OCI-LY1 (cell line): ENCODE data around the gene ROBO1.

Experiments used
- H2AFZ ChIP-seq: fragments of 200-600 bp; sonication (generic), shearing (Covaris generic); 2 replicates; pipeline ENCODE4 v1.6.0; 2014; ENCODE audit warnings: antibody characterized with exemption, mild to moderate bottlenecking, low read length
- H3F3A ChIP-seq: fragments of 200-600 bp; sonication (generic), shearing (Covaris generic); 2 replicates; pipeline ENCODE4 v1.6.0; 2014; ENCODE audit warnings: mild to moderate bottlenecking, antibody characterized with exemption, low read length, moderate library complexity; ENCODE audit not compliant: insufficient read depth
- H3K27ac ChIP-seq: fragments of 200-600 bp; sonication (generic); 2 replicates; pipeline ENCODE4 v1.5.1; 2014; ENCODE audit warnings: low read length, mixed run types, mild to moderate bottlenecking, low read depth; ENCODE audit not compliant: poor library complexity, severe bottlenecking
- H3K27me3 ChIP-seq: fragments of 200-600 bp; sonication (generic); 2 replicates; pipeline ENCODE4 v1.6.0; 2014; ENCODE audit warnings: antibody characterized with exemption, mild to moderate bottlenecking, low read length, moderate library complexity; ENCODE audit not compliant: insufficient read depth
- H3K36me3 ChIP-seq: fragments of 200-600 bp; sonication (generic); 2 replicates; pipeline ENCODE4 v1.6.1; 2014; ENCODE audit warnings: mild to moderate bottlenecking, antibody characterized with exemption, low read length, moderate library complexity, mixed read lengths; ENCODE audit not compliant: insufficient read depth
- H3K4me1 ChIP-seq: fragments of 200-600 bp; sonication (generic); 2 replicates; pipeline ENCODE4 v1.5.1; 2014; ENCODE audit warnings: mild to moderate bottlenecking, low read length, moderate library complexity; ENCODE audit not compliant: insufficient read depth, severe bottlenecking
- H3K4me2 ChIP-seq: fragments of 200-600 bp; sonication (generic), shearing (Covaris generic); 2 replicates; pipeline ENCODE4 v1.6.1; 2014; ENCODE audit warnings: low read length
- H3K4me3 ChIP-seq: fragments of 200-600 bp; sonication (generic); 2 replicates; pipeline ENCODE4 v1.5.1; 2014; ENCODE audit warnings: low read length, low read depth, mild to moderate bottlenecking, mixed read lengths; ENCODE audit not compliant: poor library complexity, severe bottlenecking
- H3K79me2 ChIP-seq: fragments of 200-600 bp; shearing (Covaris generic); 2 replicates; pipeline ENCODE4 v1.6.1; 2016; ENCODE audit warnings: mixed run types, low read length, mixed read lengths; ENCODE audit not compliant: insufficient read depth
- H3K9ac ChIP-seq: fragments of 200-600 bp; sonication (generic), shearing (Covaris generic); 2 replicates; pipeline ENCODE4 v1.6.1; 2014; ENCODE audit warnings: mild to moderate bottlenecking, low read length, mixed read lengths
- H3K9me2 ChIP-seq: fragments of 200-600 bp; sonication (generic), shearing (Covaris generic); 2 replicates; pipeline ENCODE4 v1.6.1; 2014; ENCODE audit warnings: low read depth, mild to moderate bottlenecking, low read length, mixed read lengths
- H3K9me3 ChIP-seq: fragments of 200-600 bp; shearing (Covaris generic); 2 replicates; pipeline ENCODE4 v1.6.1; 2014; ENCODE audit warnings: low read length, mixed read lengths
- H4K20me1 ChIP-seq: fragments of 200-600 bp; sonication (generic), shearing (Covaris generic); 2 replicates; pipeline ENCODE4 v1.6.0; 2016; ENCODE audit warnings: mild to moderate bottlenecking, low read length; ENCODE audit not compliant: insufficient read depth
- EZH2 ChIP-seq: fragments of 200-600 bp; sonication (generic), shearing (Covaris generic); IDR thresholded peaks from 2 replicates; pipeline ENCODE4 v1.8.0; 2017; ENCODE audit warnings: borderline replicate concordance, mixed run types, mild to moderate bottlenecking, antibody characterized with exemption, low read length, moderate library complexity, mixed read lengths
- TF ChIP-seq, protein P1 (sequence below): fragments of 200-600 bp; sonication (generic), shearing (Covaris generic); IDR thresholded peaks from 2 replicates; pipeline ENCODE4 v1.5.1; 2017; ENCODE audit warnings: mild to moderate bottlenecking, antibody characterized with exemption, low read length, moderate library complexity, mixed read lengths

Gene ROBO1

DNA sequence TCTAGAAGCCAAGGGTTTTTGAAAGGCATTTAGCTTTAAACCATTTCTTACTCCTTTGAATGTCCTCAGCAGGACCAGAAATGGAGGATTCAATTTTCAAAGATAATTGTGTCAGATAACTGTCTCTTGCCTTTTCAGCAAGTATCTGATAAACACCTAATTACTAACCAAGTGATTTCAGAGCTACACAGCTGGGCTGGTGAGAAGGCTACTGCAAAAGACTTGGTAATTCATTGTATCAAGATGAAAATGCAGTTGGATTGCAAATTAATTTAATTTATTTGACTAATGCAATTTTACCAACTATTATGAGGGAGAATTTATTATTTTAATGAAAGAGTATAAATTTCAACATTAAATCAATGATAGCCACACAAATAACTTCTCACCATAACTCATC lies 165.4 kb downstream of the ROBO1 start:
- no peaks in the 10 kb centered on the region for H3K27me3 ChIP-seq
- no peaks in the 10 kb centered on the region for H3F3A ChIP-seq
- no peak overlapping the region for H3K27ac ChIP-seq
- H3K9ac ChIP-seq, result no peak overlapping the region
- no peaks in the 10 kb centered on the region for H3K79me2 ChIP-seq
- TF ChIP-seq EZH2, result no peak
- TF ChIP-seq, protein P1, sequence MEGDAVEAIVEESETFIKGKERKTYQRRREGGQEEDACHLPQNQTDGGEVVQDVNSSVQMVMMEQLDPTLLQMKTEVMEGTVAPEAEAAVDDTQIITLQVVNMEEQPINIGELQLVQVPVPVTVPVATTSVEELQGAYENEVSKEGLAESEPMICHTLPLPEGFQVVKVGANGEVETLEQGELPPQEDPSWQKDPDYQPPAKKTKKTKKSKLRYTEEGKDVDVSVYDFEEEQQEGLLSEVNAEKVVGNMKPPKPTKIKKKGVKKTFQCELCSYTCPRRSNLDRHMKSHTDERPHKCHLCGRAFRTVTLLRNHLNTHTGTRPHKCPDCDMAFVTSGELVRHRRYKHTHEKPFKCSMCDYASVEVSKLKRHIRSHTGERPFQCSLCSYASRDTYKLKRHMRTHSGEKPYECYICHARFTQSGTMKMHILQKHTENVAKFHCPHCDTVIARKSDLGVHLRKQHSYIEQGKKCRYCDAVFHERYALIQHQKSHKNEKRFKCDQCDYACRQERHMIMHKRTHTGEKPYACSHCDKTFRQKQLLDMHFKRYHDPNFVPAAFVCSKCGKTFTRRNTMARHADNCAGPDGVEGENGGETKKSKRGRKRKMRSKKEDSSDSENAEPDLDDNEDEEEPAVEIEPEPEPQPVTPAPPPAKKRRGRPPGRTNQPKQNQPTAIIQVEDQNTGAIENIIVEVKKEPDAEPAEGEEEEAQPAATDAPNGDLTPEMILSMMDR, result no peak
- no peak overlapping the region for H3K4me3 ChIP-seq
- no peak overlapping the region for H3K4me2 ChIP-seq
- H3K9me2 ChIP-seq, result no peaks in the 10 kb centered on the region
- no peaks in the 10 kb centered on the region for H4K20me1 ChIP-seq
- no peaks in the 10 kb centered on the region for H3K9me3 ChIP-seq
- H3K4me1 ChIP-seq, result no peaks in the 10 kb centered on the region
- no peak overlapping the region for H2AFZ ChIP-seq
- H3K36me3 ChIP-seq, result no peaks in the 10 kb centered on the region

DNA sequence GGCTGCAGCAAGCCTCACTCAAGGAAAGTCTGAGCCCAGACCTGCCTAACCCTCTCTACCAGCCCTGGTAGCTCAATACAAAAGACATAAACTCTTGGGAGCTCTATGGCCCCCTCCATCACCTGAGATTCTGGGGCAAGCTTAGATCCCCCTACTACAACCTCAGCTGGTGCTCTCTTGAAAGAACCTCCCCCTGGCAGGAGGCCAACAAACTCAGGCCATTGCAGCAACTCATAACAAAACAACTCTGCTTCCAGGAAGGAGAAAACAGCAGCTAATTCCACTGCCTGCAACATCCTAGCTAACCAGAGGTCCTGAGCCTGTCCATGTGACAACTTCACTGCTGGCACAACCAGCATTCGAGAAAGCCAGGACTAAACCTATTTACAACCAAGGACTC lies 169.2 kb downstream of the ROBO1 start:
- Histone ChIP-seq H3K4me3 (no peak overlapping the region), H2AFZ (no peak overlapping the region), H3K9me2 (no peaks in the 10 kb centered on the region), H3K27ac (no peak overlapping the region), H3K9me3 (no peaks in the 10 kb centered on the region), H3F3A (no peaks in the 10 kb centered on the region), H3K4me2 (no peak overlapping the region), H3K36me3 (no peaks in the 10 kb centered on the region), H3K79me2 (no peaks in the 10 kb centered on the region), H3K9ac (no peak overlapping the region), H4K20me1 (no peaks in the 10 kb centered on the region), H3K4me1 (no peaks in the 10 kb centered on the region), H3K27me3 (no peaks in the 10 kb centered on the region)
- TF ChIP-seq EZH2, result no peak
- TF ChIP-seq, protein P1, result no peak

DNA sequence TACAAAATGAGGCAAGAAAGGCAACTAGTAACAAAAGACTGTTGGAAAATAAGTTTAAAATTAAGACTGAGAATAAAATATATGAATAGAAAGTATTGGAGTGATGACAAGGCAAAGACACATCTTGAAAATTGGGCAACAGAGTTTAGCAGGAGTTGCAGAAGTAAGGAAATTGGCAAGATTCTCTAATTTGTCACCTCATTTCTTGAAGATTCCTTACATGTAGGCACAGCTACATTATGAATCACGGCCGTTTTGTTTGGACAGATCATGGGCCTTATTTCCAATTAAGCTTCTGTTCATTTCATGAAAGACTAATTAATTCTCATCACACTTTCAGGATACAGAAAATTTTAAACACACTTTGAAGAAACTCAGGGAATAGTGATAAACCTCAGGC lies 170.1 kb downstream of the ROBO1 start:
- H3F3A ChIP-seq, result no peaks in the 10 kb centered on the region
- no peaks in the 10 kb centered on the region for H3K27me3 ChIP-seq
- no peak overlapping the region for H3K27ac ChIP-seq
- no peak for TF ChIP-seq EZH2
- TF ChIP-seq, protein P1, result no peak
- no peak overlapping the region for H3K4me3 ChIP-seq
- no peaks in the 10 kb centered on the region for H3K79me2 ChIP-seq
- H2AFZ ChIP-seq, result no peak overlapping the region
- H3K4me1 ChIP-seq, result no peaks in the 10 kb centered on the region
- no peaks in the 10 kb centered on the region for H3K9me2 ChIP-seq
- H3K9ac ChIP-seq, result no peak overlapping the region
- no peaks in the 10 kb centered on the region for H4K20me1 ChIP-seq
- H3K9me3 ChIP-seq, result no peaks in the 10 kb centered on the region
- no peak overlapping the region for H3K4me2 ChIP-seq
- H3K36me3 ChIP-seq, result no peaks in the 10 kb centered on the region
